Activated T-cell treated with anti-CD3 and anti-CD28 coated beads, Interleukin-2, amount 50 U/mL, for 72 hours (primary cell): Measurements from ENCODE around the gene CLNS1A. TPM values are rescaled to one million over a fixed set of nuclear protein-coding genes. Genes with fewer than 3 reads are reported as not detected.
"Not testable (repeated sequence)": the region's sequence is repeated elsewhere in the genome, so short reads cannot be mapped to it uniquely, and the experiment has no call there.

Source experiments
- ATAC-seq, 2 donors: fragments of 150-1000 bp; cut with Tn5 transposase; replicated peaks in 1 of 2; 2 replicates each; pipeline ENCODE4 v1.10.0; 2021; ENCODE audit warnings: moderate library complexity in 2 of 2, mild to moderate bottlenecking in 1 of 2
- DNase-seq, 2 donors: peaks; one replicate each; pipeline ENCODE4 v3.0.0; 2021 to 2022; ENCODE audit warnings: mixed read lengths in 1 of 2
- H3K27ac Mint-ChIP-seq: one replicate; pipeline ENCODE4 v1.8.0; 2022; ENCODE audit warnings: mild to moderate bottlenecking, moderate library complexity, mixed read lengths
- H3K27me3 Mint-ChIP-seq: one replicate; pipeline ENCODE4 v1.8.0; 2022; ENCODE audit warnings: low read depth, mixed read lengths
- H3K36me3 Mint-ChIP-seq, 2 donors: one replicate each; pipeline ENCODE4 v1.8.0; 2022; ENCODE audit warnings: mixed read lengths in 2 of 2, mild to moderate bottlenecking in 1 of 2; ENCODE audit not compliant: insufficient read depth in 2 of 2
- H3K4me1 Mint-ChIP-seq: one replicate; pipeline ENCODE4 v1.8.0; 2022; ENCODE audit warnings: low read depth, mixed read lengths
- H3K4me3 Mint-ChIP-seq, 2 donors: one replicate each; pipeline ENCODE4 v1.8.0; 2022; ENCODE audit warnings: mild to moderate bottlenecking in 2 of 2, mixed read lengths in 2 of 2, moderate library complexity in 2 of 2
- H3K9me3 Mint-ChIP-seq, 2 donors: one replicate each; pipeline ENCODE4 v1.8.0; 2022; ENCODE audit warnings: mixed read lengths in 2 of 2
- total RNA-seq, 2 donors: library from RNA; stranded (reverse); gene quantifications; one replicate each; pipeline ENCODE4 v1.2.3, GENCODE V29; 2022

The CLNS1A gene
- total RNA-seq, 2 donors from 2014 or later: 162 to 174 TPM

DNA sequence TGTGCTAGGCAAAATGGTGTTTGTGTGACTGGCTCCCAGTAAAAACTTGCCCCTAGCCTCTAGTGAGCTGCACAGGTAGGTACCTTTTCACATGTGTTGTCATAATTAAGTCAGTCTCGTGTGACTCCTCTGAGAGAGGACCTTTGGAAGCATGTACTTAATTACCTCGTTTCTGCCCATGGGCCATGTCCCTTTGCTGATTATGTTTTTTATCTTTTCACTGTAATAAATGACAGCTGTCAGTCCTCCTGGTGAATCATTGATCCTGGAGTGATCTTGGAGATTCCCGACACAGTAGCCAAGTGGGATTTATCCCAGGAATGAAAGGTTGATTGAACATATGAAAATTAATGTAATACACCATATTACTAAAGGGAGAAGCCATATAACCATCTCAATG lies 12.5 kb upstream of the CLNS1A start:
- ATAC-seq (no peak), DNase-seq (no peak)
- Mint-ChIP-seq H3K36me3 (no peaks in the 10 kb centered on the region), H3K4me3 (no peak overlapping the region), H3K4me1 (no peaks in the 10 kb centered on the region), H3K27me3 (peaks cover 13% of the 10 kb centered on the region), H3K27ac (no peak overlapping the region), H3K9me3 (no peaks in the 10 kb centered on the region)

DNA sequence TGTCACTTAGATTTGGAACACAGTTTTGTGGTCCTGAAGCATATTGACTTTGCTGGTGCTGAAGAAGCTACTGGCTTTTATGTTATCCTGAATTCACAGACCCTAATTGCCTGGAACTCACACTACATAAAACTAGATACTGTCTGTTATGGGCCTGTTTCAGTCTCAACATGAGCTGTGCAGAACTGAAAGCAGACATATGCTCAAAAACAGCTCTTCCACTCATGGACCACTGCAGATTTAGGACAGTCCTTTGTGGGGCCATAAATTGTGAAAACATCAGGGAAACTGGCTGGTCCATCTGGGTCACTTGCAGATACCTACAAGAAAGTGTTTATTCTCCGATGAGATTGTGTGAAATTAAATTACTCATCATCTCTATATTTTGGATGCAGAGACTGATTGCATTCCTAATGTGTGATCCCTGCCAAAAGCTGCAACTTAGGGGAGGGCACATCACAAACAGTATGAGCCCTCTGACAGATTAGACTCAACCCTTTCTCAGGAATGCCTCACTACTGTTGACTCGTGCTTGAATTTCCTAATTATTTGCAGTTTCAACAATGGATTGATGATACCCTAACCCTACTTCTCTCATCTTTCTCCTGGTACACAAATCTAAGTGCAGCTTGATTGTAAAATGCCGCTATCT lies 10.2 kb upstream of the CLNS1A start:
- Mint-ChIP-seq H3K9me3 (no peaks in the 10 kb centered on the region), H3K27ac (no peak overlapping the region), H3K4me1 (peaks cover 8% of the 10 kb centered on the region), H3K4me3 (no peak overlapping the region), H3K36me3 (no peaks in the 10 kb centered on the region), H3K27me3 (peaks cover 14% of the 10 kb centered on the region)
- ATAC-seq (no peak), DNase-seq (no peak)

DNA sequence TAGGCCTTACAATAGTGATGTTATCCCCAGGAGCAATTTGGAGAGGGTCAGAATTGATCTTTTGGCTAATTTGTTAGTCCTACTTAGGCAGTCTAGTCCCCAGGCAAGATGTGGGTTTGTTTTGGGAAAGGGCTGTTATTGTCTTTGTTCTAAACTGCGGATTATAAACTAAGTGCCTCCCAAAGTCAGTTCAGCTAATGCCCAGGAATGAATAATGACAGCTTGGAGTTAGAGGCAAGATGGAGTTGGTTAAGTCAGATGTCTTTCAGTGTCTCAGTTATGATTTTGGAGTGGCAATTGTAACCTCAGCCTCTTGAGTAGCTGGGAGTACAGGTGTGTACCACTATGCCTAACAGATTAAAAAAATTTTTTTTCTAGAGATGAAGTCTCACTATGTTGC lies 7.3 kb upstream of the CLNS1A start:
- Mint-ChIP-seq H3K4me1 (peaks cover 8% of the 10 kb centered on the region), H3K27me3 (peaks cover 10% of the 10 kb centered on the region), H3K9me3 (no peaks in the 10 kb centered on the region), H3K27ac (no peak overlapping the region), H3K36me3 (peaks cover 0 to 2% of the 10 kb centered on the region in 2 donors), H3K4me3 (no peak overlapping the region)
- DNase-seq (no peak), ATAC-seq (no peak)

DNA sequence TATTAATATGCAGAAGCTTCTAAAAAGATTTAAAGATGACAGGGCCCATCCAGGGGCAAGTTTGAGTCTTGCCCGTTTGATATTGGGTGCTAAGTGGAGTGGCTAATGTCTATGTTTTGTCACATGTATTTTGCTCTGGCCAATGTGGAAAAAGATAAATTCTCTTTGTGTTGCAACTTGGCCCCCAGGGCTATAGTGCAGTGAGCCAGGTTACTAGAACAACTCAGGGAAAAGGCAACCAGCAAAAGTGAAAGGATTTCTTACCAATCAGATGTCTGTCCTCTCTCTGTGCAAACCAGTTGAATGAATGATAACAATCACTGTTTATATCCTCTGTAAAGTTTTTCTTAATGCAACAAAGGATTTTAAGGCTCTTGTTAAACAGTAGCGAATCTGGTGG lies 4.6 kb upstream of the CLNS1A start:
- Mint-ChIP-seq H3K9me3 (peaks cover 0 to 2% of the 10 kb centered on the region in 2 donors), H3K36me3 (peaks cover 4 to 7% of the 10 kb centered on the region in 2 donors), H3K4me3 (no peak overlapping the region), H3K4me1 (peaks cover 16% of the 10 kb centered on the region), H3K27ac (no peak overlapping the region), H3K27me3 (peaks cover 7% of the 10 kb centered on the region)
- DNase-seq (no peak), ATAC-seq (no peak)

DNA sequence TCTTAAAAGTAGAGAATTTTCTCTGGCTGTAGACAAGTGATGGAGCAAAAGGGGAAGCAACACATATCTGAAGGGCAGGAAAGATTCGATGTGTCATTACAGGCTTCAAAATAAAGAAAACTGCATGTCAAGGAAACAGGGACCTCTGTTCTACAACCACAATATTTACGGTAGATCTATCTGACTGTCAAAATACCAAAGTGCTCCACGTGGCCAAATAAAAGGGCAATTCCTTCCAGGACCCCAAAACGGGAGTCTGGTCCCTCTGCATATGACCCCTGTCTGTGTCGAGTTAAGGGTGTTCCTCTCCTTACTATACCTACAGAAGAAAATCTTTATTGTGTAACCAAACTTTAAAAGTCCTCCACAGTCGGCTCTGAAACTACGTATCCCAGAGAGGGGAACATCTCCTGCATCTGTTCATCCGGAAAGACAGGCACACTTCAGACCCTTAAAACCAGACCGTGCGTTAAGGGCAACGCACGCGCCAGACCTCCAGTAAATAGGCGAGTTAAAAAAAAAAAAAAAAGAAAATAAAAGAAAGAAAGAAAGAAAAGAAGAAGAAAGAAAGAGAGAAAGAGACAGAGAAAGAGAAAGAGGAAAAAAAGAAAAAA lies 756 bp downstream of the CLNS1A start:
- H3K9me3 Mint-ChIP-seq: peaks cover 0 to 2% of the 10 kb centered on the region in 2 donors
- DNase-seq (no peak), ATAC-seq (no peak)
- H3K36me3 Mint-ChIP-seq: peaks cover 14 to 18% of the 10 kb centered on the region in 2 donors
- peaks cover 50% of the 10 kb centered on the region for H3K4me1 Mint-ChIP-seq
- H3K4me3 Mint-ChIP-seq: peak overlapping the region; percentile 94 to 97
- no peaks in the 10 kb centered on the region for H3K27me3 Mint-ChIP-seq
- peak overlapping the region; percentile 94 for H3K27ac Mint-ChIP-seq

DNA sequence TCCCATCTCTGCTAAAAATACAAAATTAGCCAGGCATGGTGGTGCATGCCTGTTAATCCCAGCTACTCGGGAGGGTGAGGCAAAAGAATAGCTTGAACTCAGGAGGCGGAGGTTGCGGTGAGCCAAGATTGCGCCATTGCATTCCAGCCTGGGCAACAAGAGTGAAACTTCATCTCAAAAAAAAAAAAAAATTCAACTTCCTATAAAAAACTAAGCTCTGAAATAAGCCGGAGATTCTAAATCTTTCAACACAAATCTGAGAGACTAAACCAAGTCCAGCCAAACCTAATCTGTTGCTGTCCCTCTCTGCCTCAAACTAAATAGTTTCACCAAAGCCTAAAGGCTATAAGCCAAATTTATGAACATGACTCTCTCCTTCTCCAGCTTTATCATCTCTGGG lies 3.7 kb downstream of the CLNS1A start:
- Mint-ChIP-seq H3K4me3 (peak overlapping the region; percentile 50 to 62), H3K4me1 (peaks cover 71% of the 10 kb centered on the region), H3K36me3 (peaks cover 17 to 23% of the 10 kb centered on the region in 2 donors), H3K27ac (peak overlapping the region; percentile 80)
- DNase-seq, H3K27me3 Mint-ChIP-seq, H3K9me3 Mint-ChIP-seq, ATAC-seq: not testable (repeated sequence)

DNA sequence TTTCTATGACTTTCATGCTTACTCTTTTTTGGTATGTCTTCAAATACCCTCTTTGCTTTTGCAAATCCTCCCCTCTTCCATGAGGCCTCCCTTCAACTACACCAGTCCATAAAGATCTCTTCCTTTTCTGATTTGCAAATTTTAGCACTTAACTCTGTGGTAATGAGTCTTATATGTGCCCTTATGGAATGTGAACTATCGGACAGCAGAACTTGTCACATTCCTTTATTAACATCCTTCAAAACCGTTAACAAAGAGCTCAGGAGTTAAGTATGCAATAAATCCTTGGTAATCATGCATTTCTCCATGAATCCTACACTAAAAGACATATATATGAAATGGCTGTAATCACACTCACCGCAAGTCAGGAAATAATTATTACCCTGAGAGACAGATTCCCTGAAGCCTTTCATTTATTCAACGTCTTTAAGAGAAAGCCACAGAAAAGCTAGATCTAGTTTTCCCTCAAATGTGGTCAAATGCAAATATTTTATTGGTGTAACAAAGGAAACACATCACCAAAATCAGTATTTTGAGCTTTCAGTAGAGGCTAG lies 7.4 kb downstream of the CLNS1A start:
- peak overlapping the region; percentile 15 for H3K27ac Mint-ChIP-seq

DNA sequence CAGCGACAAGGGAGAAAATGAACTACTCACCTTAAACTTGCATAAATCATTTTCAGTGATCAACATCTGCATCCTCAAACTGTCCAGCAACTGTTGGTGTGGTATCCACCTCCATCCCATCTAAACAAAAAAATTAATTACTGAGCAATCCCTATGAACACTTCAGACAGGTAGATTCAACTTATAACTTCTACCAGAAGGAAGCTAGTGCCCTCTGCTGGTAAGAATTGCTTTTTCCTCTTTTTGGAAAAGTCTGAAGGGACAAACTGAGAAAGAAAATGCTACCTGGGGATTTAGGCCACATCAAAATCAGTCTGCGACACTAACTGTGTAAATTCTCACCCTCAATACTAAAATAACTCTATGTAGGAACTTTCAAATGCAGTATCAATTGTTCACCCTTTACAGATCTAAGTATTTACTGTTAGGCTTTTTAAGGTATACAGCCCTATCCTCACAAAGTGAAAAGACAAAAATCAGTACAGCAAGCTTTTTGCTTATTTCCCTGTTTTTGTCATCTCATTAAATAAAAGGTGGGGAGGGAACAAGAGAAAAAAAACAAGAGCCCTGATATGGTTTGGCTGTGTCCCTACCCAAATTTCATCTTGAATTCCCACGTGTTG lies 17.9 kb downstream of the CLNS1A start:
- H3K36me3 Mint-ChIP-seq: peaks cover 11 to 19% of the 10 kb centered on the region in 2 donors
- no peak for ATAC-seq
- no peak overlapping the region for H3K4me3 Mint-ChIP-seq
- H3K27ac Mint-ChIP-seq: no peak overlapping the region
- peak in 1 of 2 donors; percentile 34 for DNase-seq
- no peaks in the 10 kb centered on the region for H3K27me3 Mint-ChIP-seq
- no peaks in the 10 kb centered on the region for H3K9me3 Mint-ChIP-seq
- no peaks in the 10 kb centered on the region for H3K4me1 Mint-ChIP-seq

More for the DNA sequence above, 7.4 kb downstream of the CLNS1A start:
- DNase-seq: no peak
- Mint-ChIP-seq H3K36me3 (peaks cover 9 to 17% of the 10 kb centered on the region in 2 donors), H3K4me1 (peaks cover 47% of the 10 kb centered on the region), H3K9me3 (no peaks in the 10 kb centered on the region), H3K4me3 (peak overlapping the region; percentile 52 to 75), H3K27me3 (no peaks in the 10 kb centered on the region)
- ATAC-seq: no peak

DNA sequence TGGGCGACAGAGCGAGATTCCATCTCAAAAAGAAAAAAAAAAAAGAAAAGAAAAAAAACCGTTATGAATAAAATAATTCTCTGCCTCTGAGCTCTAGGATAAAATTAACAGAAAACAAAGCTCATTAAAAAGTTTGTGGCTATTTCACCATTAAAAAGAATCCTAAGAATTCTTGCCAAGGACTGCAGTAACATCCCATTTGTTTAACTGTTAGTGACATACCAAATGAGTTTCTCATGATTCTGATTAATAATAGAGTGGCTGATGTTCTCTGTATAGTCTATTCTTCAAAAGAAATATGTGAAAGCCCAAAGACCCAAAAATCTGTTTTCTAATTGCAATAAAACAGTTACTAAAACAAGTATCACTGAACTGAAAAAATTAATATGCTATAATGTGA lies 19.7 kb downstream of the CLNS1A start:
- H3K27ac Mint-ChIP-seq: no peak overlapping the region

DNA sequence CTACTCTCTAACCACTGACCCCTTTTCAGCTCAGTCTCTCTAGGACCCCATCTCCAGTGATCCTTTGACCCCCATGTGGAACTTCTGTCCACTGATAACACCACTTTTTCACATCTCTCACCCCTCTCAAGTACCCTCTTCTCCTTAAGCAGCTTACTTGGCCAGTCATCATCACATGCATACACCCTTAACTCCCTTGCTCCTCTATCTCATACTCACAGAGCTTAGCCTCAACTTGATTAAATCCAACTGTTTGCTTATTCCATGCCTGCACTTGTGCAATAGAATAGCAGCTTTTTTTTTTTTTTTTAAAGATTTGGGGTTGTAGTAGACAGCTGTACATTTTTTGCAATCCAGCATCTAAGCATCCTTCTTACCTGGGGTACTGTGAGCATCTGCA lies 25.7 kb downstream of the CLNS1A start:
- Mint-ChIP-seq H3K27me3 (no peaks in the 10 kb centered on the region), H3K36me3 (peaks cover 3 to 7% of the 10 kb centered on the region in 2 donors), H3K4me3 (no peak overlapping the region), H3K4me1 (no peaks in the 10 kb centered on the region), H3K27ac (no peak overlapping the region), H3K9me3 (no peaks in the 10 kb centered on the region)
- ATAC-seq (no peak), DNase-seq (no peak)

More for the DNA sequence above, 19.7 kb downstream of the CLNS1A start:
- DNase-seq (no peak), ATAC-seq (no peak)
- no peaks in the 10 kb centered on the region for H3K9me3 Mint-ChIP-seq
- H3K36me3 Mint-ChIP-seq: peaks cover 9 to 19% of the 10 kb centered on the region in 2 donors
- H3K27me3 Mint-ChIP-seq: no peaks in the 10 kb centered on the region
- H3K4me1 Mint-ChIP-seq: no peaks in the 10 kb centered on the region
- no peak overlapping the region for H3K4me3 Mint-ChIP-seq

DNA sequence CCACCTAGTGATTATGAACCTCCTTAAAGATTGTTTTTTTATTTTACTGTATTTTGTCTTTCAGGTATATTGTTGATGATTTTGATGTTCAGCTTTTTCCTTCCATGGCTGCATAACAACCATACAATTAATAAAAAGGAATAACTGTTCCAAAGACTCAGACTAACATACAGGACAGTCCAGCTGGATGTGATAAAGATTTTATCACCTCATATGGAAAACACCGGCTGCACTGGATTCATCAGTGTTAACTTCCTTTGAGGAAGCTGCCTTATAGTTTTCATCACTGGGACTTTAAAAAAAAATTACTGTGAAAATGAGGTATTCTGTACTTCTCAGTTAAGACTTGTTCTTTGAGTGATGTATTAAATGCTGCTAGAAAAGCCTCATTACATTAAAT lies 28.4 kb downstream of the CLNS1A start:
- H3K27ac Mint-ChIP-seq: no peak overlapping the region
- H3K27me3 Mint-ChIP-seq: no peaks in the 10 kb centered on the region
- ATAC-seq (no peak), DNase-seq (no peak)
- H3K4me3 Mint-ChIP-seq: no peak overlapping the region
- peaks cover 1 to 3% of the 10 kb centered on the region in 2 donors for H3K36me3 Mint-ChIP-seq
- H3K4me1 Mint-ChIP-seq: no peaks in the 10 kb centered on the region
- no peaks in the 10 kb centered on the region for H3K9me3 Mint-ChIP-seq

DNA sequence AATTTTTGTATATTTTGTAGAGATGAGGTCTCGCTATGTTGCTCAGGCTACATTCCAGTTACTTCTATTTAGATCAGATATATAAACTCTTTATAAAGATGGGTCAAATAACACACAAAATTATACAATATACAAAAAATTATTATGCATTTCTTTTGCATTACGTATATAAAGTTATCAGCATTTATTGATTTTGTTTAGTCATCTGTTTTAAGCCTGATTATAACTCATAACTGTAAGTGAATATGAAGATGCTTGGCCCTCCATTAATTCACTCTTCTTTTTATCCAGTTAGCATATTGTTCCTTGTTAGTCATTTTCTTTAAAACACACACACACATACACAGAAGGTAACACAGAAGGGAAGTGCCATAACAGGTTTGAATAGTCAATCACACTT lies 33.3 kb downstream of the CLNS1A start:
- ATAC-seq: no peak
- peaks cover 0 to 3% of the 10 kb centered on the region in 2 donors for H3K36me3 Mint-ChIP-seq
- no peaks in the 10 kb centered on the region for H3K27me3 Mint-ChIP-seq

DNA sequence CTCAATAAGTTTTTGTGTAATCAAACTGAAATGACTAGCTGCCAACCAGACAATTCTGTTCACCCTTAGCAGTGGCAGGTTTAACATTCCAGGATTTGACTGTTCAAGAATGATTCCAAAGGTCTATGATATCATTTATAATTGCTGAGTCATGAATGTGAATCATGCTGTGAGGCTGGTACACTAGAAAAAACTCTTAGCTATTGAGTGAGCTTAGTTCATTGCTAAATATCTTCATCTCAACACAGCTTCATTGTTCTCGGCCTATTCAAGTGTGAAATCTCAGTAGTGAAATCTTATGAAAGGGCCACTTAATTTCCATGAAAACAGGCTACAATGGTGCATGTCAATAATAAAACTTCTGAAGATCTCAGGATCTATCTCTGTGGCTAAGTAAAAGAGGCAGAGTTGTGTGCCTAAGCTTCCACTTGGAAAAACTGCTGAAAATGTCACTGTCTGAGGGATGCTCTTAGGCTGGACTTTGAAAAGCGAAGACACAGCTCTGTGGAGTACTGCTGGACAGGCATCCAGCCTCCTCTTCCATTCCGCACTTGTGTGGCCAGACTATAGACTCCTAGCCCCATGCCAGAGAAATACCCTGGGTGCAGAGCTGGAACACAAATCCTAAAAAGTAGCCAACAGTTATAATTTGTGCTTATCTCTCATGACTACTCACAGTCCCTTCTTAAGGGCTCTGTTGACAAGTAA lies 35.1 kb downstream of the CLNS1A start:
- ATAC-seq (no peak), DNase-seq (no peak)
- Mint-ChIP-seq H3K27ac (no peak overlapping the region), H3K36me3 (peaks cover 0 to 3% of the 10 kb centered on the region in 2 donors), H3K4me1 (no peaks in the 10 kb centered on the region), H3K4me3 (no peak overlapping the region), H3K27me3 (no peaks in the 10 kb centered on the region), H3K9me3 (no peaks in the 10 kb centered on the region)

More for the DNA sequence above, 33.3 kb downstream of the CLNS1A start:
- Mint-ChIP-seq H3K4me3 (no peak overlapping the region), H3K27ac (no peak overlapping the region), H3K9me3 (no peaks in the 10 kb centered on the region), H3K4me1 (no peaks in the 10 kb centered on the region)
- DNase-seq: no peak
